OCI-LY7 (cell line): ENCODE results near the gene ARMC12.

ENCODE experiments used
- CTCF ChIP-seq: fragments of 200-600 bp; sonication (generic); conservative IDR thresholded peaks from 2 replicates; pipeline ENCODE4 v1.5.1; 2014; ENCODE audit warnings: mild to moderate bottlenecking, antibody characterized with exemption, low read length, moderate library complexity, mixed read lengths
- EZH2phosphoT487 ChIP-seq: fragments of 200-600 bp; sonication (generic); IDR thresholded peaks from 2 replicates; pipeline ENCODE4 v1.6.1; 2018; ENCODE audit warnings: low read depth, borderline replicate concordance, mild to moderate bottlenecking, mixed run types, antibody characterized with exemption, low read length, moderate library complexity, mixed read lengths

- TF ChIP-seq CTCF (no peak), EZH2phosphoT487 (no peak)
These were observed 6.0 kb downstream of the ARMC12 start for GRCh38 chr6:35742842-35743241.
